ENCODE measurements around the gene WDR93. TPM values are rescaled to one million over a fixed set of nuclear protein-coding genes. Genes with fewer than 3 reads are reported as not detected.
"Not testable (repeated sequence)": the region's sequence is repeated elsewhere in the genome, so short reads cannot be mapped to it uniquely, and the experiment has no call there.

Gene WDR93
- polyA plus RNA-seq, 4 donors: 0.38 to 3.0 (median 2.3) TPM

DNA sequence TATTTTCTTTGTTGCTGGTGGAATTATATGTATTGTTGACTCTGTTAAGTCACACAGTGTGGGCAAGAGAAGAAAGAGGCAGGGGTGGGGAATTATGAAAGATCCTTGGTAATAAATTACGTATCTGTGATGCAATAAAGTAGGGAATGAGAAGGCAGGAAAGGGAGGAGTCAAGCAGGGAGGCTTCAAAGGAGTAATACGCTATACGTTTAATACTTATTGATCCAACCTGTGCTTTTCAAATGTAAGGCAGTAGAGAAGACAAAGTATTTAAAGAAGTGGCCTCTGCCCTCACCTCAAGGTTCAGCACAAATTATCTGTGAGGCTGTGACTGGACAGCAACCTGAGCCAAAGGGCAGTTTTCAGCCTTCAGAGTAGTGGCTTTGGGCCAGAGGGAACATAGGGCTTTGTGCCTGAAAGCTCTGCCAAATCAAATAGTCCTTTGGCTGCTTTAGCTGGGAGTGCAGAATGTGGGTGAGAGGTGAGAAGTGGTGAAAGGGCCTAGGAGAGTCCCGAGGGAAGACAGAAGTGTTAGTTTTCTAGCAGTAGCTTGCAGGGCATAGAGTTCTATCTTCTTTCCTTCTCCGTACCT lies 10.2 kb upstream of the WDR93 start:
- no peak for DNase-seq (ENCODE audit: low read depth in 4 of 4, low spot score in 3 of 4)

DNA sequence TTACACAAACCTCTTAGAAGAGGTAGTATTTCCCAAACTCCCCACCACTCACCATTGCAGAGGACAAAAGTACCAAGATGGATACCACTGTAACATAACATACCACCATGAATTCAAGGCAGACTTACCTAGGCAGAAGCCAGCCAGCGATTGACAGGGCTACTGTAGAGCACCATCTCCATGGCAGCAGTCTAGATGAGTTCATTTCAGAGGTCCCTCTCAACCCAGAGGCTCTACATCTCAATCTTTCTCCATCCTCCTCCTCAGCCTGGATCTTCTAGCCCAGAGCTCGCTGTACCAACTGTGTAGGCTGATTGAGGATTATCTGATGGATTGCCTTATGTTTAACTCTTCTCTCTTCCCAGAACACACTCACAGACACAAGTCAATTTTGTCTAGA lies 9.5 kb upstream of the WDR93 start:
- DNase-seq (ENCODE audit: low read depth in 4 of 4, low spot score in 3 of 4): no peak

GRCh38 chr15:89685995-89686394 lies 4.6 kb upstream of the WDR93 start:
- DNase-seq (ENCODE audit: low read depth in 4 of 4, low spot score in 3 of 4): no peak

DNA sequence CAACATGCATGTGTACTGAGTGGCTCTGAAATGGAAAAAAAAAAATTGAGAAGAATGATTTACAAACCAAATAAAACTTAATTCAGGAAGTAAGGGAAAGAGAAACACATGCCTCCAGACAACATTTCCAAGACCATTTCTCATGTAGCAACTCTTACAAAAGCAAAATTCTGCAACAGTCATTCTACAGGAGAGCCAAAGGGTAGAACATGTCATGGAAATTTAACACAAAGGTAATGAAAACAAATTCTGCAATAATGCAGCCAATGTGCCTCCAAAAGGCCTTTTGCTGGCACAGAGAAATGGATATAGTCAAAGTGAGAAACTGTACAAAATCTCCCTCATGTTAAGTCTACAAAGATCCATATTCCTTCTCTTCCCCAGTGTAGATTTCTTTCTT lies 4.1 kb upstream of the WDR93 start:
- DNase-seq (ENCODE audit: low read depth in 4 of 4, low spot score in 3 of 4): no peak

- DNase-seq (ENCODE audit: low read depth in 4 of 4, low spot score in 3 of 4): not testable (repeated sequence)
These were observed 708 bp upstream of the WDR93 start for GRCh38 chr15:89689930-89690275.

DNA sequence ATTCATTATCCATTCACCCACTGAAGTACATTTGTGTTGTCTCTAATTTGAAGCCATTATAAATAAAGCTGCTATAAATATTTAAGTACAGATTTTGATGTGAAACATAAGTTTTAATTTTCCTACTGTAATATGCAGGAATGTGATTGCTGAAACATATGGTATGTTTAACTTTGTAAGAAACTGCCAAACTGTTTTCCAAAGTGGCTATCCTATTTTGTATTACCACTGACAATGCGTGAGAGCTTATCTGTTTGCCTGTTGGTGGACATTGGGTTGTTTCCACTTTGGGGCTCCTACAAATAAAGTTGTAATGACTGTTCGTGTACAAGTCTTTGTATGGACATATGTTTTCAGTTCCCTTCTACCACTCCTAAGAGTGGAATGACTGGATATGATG lies 2.5 kb downstream of the WDR93 start:
- no peak for DNase-seq (ENCODE audit: low read depth in 4 of 4, low spot score in 3 of 4)

DNA sequence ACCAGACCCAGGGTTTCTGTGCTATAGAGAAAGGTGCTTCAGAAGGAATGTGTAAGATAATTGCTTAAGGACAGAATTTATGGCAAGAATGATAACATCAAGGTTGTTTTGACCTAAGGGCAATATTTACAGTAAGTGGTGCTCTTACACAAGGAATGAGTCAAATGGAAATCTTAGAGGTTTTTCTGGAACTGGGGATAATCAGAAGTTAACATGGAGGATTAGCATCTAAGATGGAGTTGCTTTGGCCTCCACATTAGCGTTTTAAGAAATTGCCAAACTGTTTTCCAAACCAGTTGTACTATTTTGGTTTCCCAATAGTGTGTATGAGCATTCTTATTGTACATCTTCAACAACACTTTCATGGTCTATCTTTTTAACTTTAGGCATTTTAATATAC lies 3.1 kb downstream of the WDR93 start:
- no peak for DNase-seq (ENCODE audit: low read depth in 4 of 4, low spot score in 3 of 4)

GRCh38 chr15:89695198-89695597 lies 4.6 kb downstream of the WDR93 start:
- DNase-seq (ENCODE audit: low read depth in 4 of 4, low spot score in 3 of 4): no peak

DNA sequence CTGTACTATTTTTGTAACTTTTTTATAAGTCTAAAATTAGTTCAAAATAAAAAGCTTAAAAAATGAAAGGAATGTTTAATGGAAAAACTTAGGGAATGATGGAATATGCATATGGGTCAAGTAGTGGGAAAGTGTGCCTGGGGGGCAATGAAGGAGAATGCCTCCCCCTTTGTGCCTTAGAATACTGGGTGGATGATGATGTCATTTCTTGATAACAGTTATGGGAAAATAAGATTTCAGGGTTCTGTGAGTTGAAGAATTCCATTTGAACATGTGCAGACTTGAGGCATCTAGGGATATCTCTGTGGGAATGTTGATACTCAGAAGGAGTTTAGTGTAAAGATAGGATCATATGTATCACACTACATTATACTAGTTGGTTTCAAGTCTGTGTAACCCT lies 13.8 kb downstream of the WDR93 start:
- DNase-seq (ENCODE audit: low read depth in 4 of 4, low spot score in 3 of 4): no peak

DNA sequence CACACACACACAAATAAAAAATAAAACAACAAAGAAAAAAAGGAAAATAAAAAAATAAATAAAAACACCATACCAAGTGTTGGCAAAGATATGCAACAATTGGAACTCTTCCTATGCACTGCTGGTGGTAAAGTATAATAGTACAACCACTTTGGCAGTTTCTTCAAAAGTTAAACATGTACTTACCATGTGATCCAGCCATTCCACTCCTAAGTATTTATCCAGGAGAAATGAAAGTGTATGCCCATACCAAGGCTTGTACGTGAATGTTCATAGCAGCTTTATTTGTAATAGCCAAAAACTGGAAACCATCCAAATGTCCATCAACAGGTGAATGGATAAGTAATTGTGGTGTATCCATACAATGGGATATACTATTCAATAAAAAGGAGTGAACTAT lies 17.0 kb downstream of the WDR93 start:
- DNase-seq (ENCODE audit: low read depth in 4 of 4, low spot score in 3 of 4): no peak

DNA sequence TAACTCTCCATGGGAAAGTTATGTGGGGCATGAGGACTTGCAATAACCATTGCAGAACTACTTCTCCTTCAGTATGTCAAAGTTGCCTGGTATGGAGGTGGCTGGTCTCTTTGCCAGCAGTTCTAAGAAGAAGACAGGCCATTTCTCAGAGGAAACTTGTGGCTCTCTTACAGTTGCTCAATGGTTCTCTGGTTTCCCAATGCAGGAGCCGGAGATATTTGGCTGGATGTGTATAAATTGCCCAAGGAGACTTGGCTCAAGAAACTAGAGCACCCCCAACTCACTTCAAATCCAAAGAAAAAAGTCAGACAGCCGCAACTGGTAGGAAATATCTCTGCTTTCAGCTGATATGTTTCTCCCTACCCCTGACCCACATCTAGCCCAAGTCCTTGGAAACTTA lies 24.2 kb downstream of the WDR93 start:
- DNase-seq (ENCODE audit: low read depth in 4 of 4, low spot score in 3 of 4): no peak

- DNase-seq (ENCODE audit: low read depth in 4 of 4, low spot score in 3 of 4): no peak
These were observed 32.4 kb downstream of the WDR93 start for GRCh38 chr15:89723031-89723430.

GRCh38 chr15:89724621-89725020 lies 34.0 kb downstream of the WDR93 start:
- DNase-seq (ENCODE audit: low read depth in 4 of 4, low spot score in 3 of 4): no peak

GRCh38 chr15:89725064-89725463 lies 34.5 kb downstream of the WDR93 start:
- DNase-seq (ENCODE audit: low read depth in 4 of 4, low spot score in 3 of 4): no peak

DNA sequence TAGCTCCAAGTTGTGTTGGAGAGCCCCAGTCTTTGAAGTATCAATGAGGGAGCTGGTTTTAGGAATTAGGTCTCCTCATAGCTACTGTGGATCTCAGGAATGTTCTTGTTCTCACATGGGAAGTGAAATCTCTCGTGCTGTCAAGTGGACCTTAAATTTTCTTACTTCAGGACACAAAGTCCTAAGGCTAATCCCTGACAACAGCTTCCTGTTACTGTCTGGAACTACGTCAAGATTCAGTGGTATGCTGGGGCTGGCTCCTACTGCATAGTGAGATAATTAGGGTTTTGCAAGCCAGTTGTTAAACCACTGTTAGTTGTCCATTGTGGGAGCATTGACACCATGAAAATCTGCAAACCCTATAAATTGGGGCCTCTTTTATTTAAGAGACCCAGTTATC lies 37.6 kb downstream of the WDR93 start:
- DNase-seq (ENCODE audit: low read depth in 4 of 4, low spot score in 3 of 4): no peak

- no peak for DNase-seq (ENCODE audit: low read depth in 4 of 4, low spot score in 3 of 4)
These were observed 40.7 kb downstream of the WDR93 start for GRCh38 chr15:89731275-89731674.

GRCh38 chr15:89732451-89733172 lies 42.0 kb downstream of the WDR93 start:
- DNase-seq (ENCODE audit: low read depth in 4 of 4, low spot score in 3 of 4): no peak

DNA sequence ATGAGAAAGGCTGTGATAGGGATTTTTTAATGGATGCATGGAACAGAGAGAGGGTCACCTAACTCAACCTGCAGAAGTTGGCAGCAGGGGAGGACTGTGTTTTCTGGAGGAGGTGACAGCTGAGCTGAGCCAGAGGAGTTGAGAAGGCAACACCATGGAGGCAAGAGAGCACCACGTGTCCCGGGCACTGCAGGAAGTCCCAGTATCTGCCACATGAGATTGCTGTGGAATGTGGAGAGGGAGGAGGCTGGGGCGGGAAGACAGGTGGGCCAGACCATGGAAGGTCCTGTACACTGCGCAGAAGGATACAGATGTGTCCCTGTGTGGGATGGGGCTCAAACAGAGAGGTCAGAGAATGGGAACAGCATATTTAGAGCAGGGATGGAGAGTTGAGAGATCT lies 45.2 kb downstream of the WDR93 start:
- DNase-seq (ENCODE audit: low read depth in 4 of 4, low spot score in 3 of 4): no peak

- peak in 2 of 4 donors; percentile 52 to 65 for DNase-seq (ENCODE audit: low read depth in 4 of 4, low spot score in 3 of 4)
These were observed 49.5 kb downstream of the WDR93 start for GRCh38 chr15:89740137-89740536.

- DNase-seq (ENCODE audit: low read depth in 4 of 4, low spot score in 3 of 4): no peak
These were observed 52.4 kb downstream of the WDR93 start for GRCh38 chr15:89743011-89743410.

- no peak for DNase-seq (ENCODE audit: low read depth in 4 of 4, low spot score in 3 of 4)
These were observed 53.0 kb downstream of the WDR93 start for GRCh38 chr15:89743594-89743993.

GRCh38 chr15:89745131-89745530 lies 54.5 kb downstream of the WDR93 start:
- DNase-seq (ENCODE audit: low read depth in 4 of 4, low spot score in 3 of 4): no peak

- no peak for DNase-seq (ENCODE audit: low read depth in 4 of 4, low spot score in 3 of 4)
These were observed 55.2 kb downstream of the WDR93 start for GRCh38 chr15:89745768-89746167.
